ENCODE results near the gene PLIN4.

The PLIN4 gene

GRCh38 chr19:4506449-4507149 lies 11.7 kb downstream of the PLIN4 start:
- DNase-seq (ENCODE audit: low spot score), result no peak

GRCh38 chr19:4505570-4506448 lies 12.5 kb downstream of the PLIN4 start:
- DNase-seq (ENCODE audit: low spot score), result no peak

GRCh38 chr19:4504891-4505569 lies 13.3 kb downstream of the PLIN4 start:
- DNase-seq (ENCODE audit: low spot score), result no peak

- no peak for DNase-seq (ENCODE audit: low spot score)
Measured at GRCh38 chr19:4504297-4504701, 14.0 kb downstream of the PLIN4 start.

GRCh38 chr19:4503825-4504170 lies 14.5 kb downstream of the PLIN4 start:
- no peak for DNase-seq (ENCODE audit: low spot score)

GRCh38 chr19:4503132-4503824 lies 15.0 kb downstream of the PLIN4 start:
- DNase-seq (ENCODE audit: low spot score), result no peak

GRCh38 chr19:4502282-4503131 lies 15.8 kb downstream of the PLIN4 start:
- no peak for DNase-seq (ENCODE audit: low spot score)

- no peak for DNase-seq (ENCODE audit: low spot score)
Measured at GRCh38 chr19:4501691-4502090, 16.6 kb downstream of the PLIN4 start.

GRCh38 chr19:4500841-4501591 lies 17.3 kb downstream of the PLIN4 start:
- DNase-seq (ENCODE audit: low spot score), result no peak

- no peak for DNase-seq (ENCODE audit: low spot score)
Measured at GRCh38 chr19:4499855-4500254, 18.4 kb downstream of the PLIN4 start.

- no peak for DNase-seq (ENCODE audit: low spot score)
Measured at GRCh38 chr19:4499318-4499717, 19.0 kb downstream of the PLIN4 start.

- DNase-seq (ENCODE audit: low spot score), result no peak
Measured at GRCh38 chr19:4498694-4499093, 19.6 kb downstream of the PLIN4 start.

GRCh38 chr19:4497770-4498389 lies 20.4 kb downstream of the PLIN4 start:
- DNase-seq (ENCODE audit: low spot score), result no peak

GRCh38 chr19:4496304-4496703 lies 22.0 kb downstream of the PLIN4 start:
- DNase-seq (ENCODE audit: low spot score), result no peak

GRCh38 chr19:4495471-4495870 lies 22.8 kb downstream of the PLIN4 start:
- no peak for DNase-seq (ENCODE audit: low spot score)

- DNase-seq (ENCODE audit: low spot score), result no peak
Measured at GRCh38 chr19:4494691-4495064, 23.6 kb downstream of the PLIN4 start.

- no peak for DNase-seq (ENCODE audit: low spot score)
Measured at GRCh38 chr19:4493929-4494690, 24.2 kb downstream of the PLIN4 start.

GRCh38 chr19:4493104-4493928 lies 25.0 kb downstream of the PLIN4 start:
- no peak for DNase-seq (ENCODE audit: low spot score)
